Effector memory CD8-positive, alpha-beta T cell (primary cell): ENCODE measurements around the gene PTGR3.

ENCODE experiments used
- ATAC-seq: fragments of 150-1000 bp; cut with Tn5 transposase; replicated peaks from 2 replicates; pipeline ENCODE4 v1.10.0; 2021; ENCODE audit warnings: mild to moderate bottlenecking, moderate library complexity
- DNase-seq, 3 experiments: peaks; one replicate each; pipeline ENCODE4 v3.0.0; 2021
- H3K27ac Mint-ChIP-seq, 2 donors: one replicate each; pipeline ENCODE4 v1.8.0; 2022; ENCODE audit warnings: mild to moderate bottlenecking in 2 of 2, mixed read lengths in 2 of 2, moderate library complexity in 2 of 2
- H3K27me3 Mint-ChIP-seq, 2 donors: one replicate each; pipeline ENCODE4 v1.8.0; 2022; ENCODE audit warnings: mixed read lengths in 2 of 2
- H3K36me3 Mint-ChIP-seq: one replicate; pipeline ENCODE4 v1.8.0; 2022; ENCODE audit warnings: mild to moderate bottlenecking, moderate library complexity, mixed read lengths; ENCODE audit not compliant: insufficient read depth
- H3K4me1 Mint-ChIP-seq, 2 donors: one replicate each; pipeline ENCODE4 v1.8.0; 2022; ENCODE audit warnings: low read depth in 2 of 2, mixed read lengths in 2 of 2
- H3K4me3 Mint-ChIP-seq, 2 donors: one replicate each; pipeline ENCODE4 v1.8.0; 2022; ENCODE audit warnings: mild to moderate bottlenecking in 2 of 2, mixed read lengths in 2 of 2, moderate library complexity in 2 of 2
- H3K9me3 Mint-ChIP-seq, 2 donors: one replicate each; pipeline ENCODE4 v1.8.0; 2022; ENCODE audit warnings: mixed read lengths in 2 of 2

PTGR3 gene

DNA sequence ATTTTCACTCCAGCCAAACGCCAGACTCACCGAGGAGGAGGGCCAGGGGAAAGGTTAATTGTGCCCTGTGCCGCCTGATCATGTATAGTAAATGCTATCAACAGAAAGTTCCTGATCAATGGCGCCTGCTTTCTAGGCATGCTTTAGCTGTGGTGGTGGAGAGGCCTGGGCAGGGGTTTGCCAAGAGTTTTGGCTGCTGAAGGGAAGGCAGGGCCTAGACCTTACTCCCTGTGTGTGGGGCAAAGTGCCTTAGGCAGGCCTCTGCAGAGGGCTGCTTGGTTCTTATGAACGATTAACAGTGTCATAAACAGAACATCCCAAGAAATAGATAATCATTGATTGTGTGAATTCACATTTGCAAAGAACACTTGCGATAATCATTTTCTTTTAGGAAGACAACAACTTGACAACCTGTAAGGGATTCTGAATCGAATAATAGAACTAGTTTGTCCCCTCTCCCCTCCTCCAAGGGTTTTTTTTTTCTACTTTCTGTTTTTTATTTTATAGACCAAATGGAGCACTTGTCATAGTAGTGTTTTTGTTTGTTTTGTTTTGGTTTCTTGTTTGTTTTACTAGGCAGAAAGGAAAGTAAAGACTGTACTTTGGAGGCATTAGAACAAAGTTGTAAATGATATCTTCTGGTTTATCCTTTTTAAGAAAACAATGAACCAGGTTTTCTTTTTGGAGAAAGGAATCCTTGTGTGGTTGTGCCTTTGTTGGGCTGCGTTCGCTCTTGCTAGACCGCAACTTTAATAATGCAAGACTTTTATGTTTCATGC, 8.2 kb upstream of the PTGR3 start:
- Mint-ChIP-seq H3K4me1 (peaks cover 46 to 82% of the 10 kb centered on the region in 2 donors), H3K4me3 (peak overlapping the region; percentile 56 to 59), H3K36me3 (peaks cover 7% of the 10 kb centered on the region), H3K9me3 (no peaks in the 10 kb centered on the region), H3K27me3 (no peaks in the 10 kb centered on the region), H3K27ac (peak overlapping the region; percentile 95)
- ATAC-seq (peak; percentile 4), DNase-seq (no peak)

DNA sequence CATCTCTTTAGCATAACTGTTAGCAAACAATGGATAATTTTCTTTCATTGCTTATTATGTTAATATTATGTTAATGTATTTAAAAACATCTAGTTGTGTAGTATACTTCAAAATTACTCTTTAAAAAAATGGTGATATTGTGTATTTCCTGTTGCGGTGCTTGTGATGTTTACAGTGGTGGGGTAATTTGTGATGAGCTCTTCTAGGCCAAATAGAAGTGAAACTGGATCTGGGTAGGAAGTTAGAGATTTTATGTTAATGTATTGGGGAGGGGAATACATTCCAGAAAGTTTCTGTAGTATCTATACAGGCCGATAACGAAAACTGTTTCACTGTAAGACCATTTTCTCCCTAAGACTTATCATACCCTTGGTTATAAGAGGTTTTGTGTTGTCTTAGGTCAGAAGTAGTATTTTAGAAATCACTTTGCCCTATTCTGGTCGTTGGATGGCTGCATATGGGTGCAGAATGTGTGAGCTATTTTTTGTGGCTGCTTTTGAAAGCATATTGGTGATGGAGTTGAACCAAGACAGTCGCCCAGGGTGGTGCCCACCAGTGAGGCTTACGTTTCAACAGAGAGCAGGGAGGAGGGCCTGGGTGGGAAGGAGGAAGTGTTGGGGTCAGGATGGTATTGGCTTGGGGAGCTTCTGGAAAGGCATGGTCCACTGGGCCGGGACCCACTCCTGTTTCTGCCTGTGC, 7.4 kb upstream of the PTGR3 start:
- ATAC-seq (peak; percentile 84), DNase-seq (peak in 1 of 3 experiments; percentile 29)
- peak overlapping the region; percentile 95 for H3K27ac Mint-ChIP-seq
- H3K4me3 Mint-ChIP-seq, result peak overlapping the region; percentile 56 to 59
- no peaks in the 10 kb centered on the region for H3K9me3 Mint-ChIP-seq
- peaks cover 43 to 75% of the 10 kb centered on the region in 2 donors for H3K4me1 Mint-ChIP-seq
- H3K27me3 Mint-ChIP-seq, result no peaks in the 10 kb centered on the region
- H3K36me3 Mint-ChIP-seq, result peaks cover 7% of the 10 kb centered on the region

DNA sequence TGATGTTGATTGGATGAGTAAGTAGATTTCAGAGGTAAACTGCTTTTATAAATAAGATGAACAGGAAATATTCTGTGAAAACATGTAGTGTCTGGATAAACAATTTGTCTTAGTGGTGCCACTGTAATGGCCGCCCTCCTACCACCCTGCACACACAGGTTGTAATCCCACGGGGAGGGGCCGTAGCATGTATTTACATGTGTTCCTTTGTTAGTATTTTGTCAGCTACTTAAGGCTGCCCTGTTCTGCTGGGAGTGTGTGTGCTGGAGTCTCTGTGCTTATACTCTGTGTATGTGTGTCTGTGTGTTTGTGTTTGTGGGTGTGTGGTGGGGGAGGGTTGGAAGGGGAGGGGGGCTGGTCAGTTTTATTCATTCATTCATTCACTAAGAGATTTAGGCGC, 6.7 kb upstream of the PTGR3 start:
- ATAC-seq (no peak), DNase-seq (no peak)
- Mint-ChIP-seq H3K4me1 (peaks cover 42 to 77% of the 10 kb centered on the region in 2 donors), H3K27ac (peak overlapping the region; percentile 95), H3K27me3 (no peaks in the 10 kb centered on the region), H3K9me3 (no peaks in the 10 kb centered on the region), H3K36me3 (peaks cover 13% of the 10 kb centered on the region), H3K4me3 (peak overlapping the region; percentile 55 to 56)

GRCh38 chr18:75214766-75215510, 6.0 kb upstream of the PTGR3 start:
- DNase-seq (no peak), ATAC-seq (no peak)
- Mint-ChIP-seq H3K27me3 (no peaks in the 10 kb centered on the region), H3K27ac (peak overlapping the region; percentile 95), H3K4me1 (peaks cover 45 to 79% of the 10 kb centered on the region in 2 donors), H3K9me3 (no peaks in the 10 kb centered on the region), H3K4me3 (peak overlapping the region; percentile 55 to 56), H3K36me3 (peaks cover 18% of the 10 kb centered on the region)

- H3K9me3 Mint-ChIP-seq, result no peaks in the 10 kb centered on the region
- H3K27me3 Mint-ChIP-seq, result no peaks in the 10 kb centered on the region
- peaks cover 45 to 77% of the 10 kb centered on the region in 2 donors for H3K4me1 Mint-ChIP-seq
- ATAC-seq (no peak), DNase-seq (no peak)
- peak overlapping the region in 1 of 2 donors; percentile 95 for H3K27ac Mint-ChIP-seq
- peaks cover 22% of the 10 kb centered on the region for H3K36me3 Mint-ChIP-seq
- peak overlapping the region in 1 of 2 donors; percentile 85 for H3K4me3 Mint-ChIP-seq
Observed at GRCh38 chr18:75214332-75214690, 5.4 kb upstream of the PTGR3 start.

DNA sequence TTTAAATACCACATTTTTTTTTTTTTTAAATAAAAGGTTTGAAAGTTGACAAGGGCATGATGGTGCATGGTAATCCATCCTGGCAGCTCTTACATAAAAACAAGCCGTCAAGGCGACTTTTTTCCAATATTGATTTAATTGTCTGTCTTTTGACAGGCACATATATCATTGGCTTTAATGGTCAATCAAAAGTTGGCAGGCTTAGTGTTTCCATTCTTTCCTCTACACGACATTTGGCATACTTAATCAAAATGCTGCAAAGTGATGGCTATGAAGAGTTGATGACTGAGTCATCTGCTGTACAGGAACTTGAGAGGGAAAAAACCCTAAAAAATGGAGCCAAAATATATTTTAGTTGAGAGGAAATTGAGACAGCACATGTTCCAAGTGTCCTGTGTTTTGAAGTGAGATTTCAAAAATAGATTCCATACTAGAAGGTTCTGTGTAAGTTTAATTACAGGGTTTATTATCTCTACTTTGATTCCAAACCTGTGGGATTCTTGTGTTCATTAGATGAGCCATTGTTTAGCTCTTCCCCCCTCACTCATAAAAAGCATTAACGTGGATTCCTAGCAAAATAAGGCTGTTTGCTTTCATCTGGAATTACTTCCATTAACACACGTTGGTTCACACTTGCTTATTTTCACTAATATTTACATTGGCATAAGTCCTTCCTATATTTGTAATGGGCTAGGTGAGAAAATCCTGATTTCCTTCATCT, 4.8 kb upstream of the PTGR3 start:
- H3K27me3 Mint-ChIP-seq, result no peaks in the 10 kb centered on the region
- H3K4me3 Mint-ChIP-seq, result peak overlapping the region in 1 of 2 donors; percentile 85
- H3K9me3 Mint-ChIP-seq, result no peaks in the 10 kb centered on the region
- H3K27ac Mint-ChIP-seq, result peak overlapping the region in 1 of 2 donors; percentile 95
- H3K36me3 Mint-ChIP-seq, result peaks cover 25% of the 10 kb centered on the region
- ATAC-seq (no peak), DNase-seq (no peak)
- peaks cover 45 to 73% of the 10 kb centered on the region in 2 donors for H3K4me1 Mint-ChIP-seq

GRCh38 chr18:75212751-75213090, 3.8 kb upstream of the PTGR3 start:
- Mint-ChIP-seq H3K4me1 (peaks cover 47 to 68% of the 10 kb centered on the region in 2 donors), H3K27me3 (no peaks in the 10 kb centered on the region), H3K27ac (peak overlapping the region; percentile 78 to 80), H3K4me3 (peak overlapping the region; percentile 82 to 85), H3K9me3 (no peaks in the 10 kb centered on the region), H3K36me3 (peaks cover 34% of the 10 kb centered on the region)
- DNase-seq (no peak), ATAC-seq (no peak)

- ATAC-seq, result no peak
- H3K36me3 Mint-ChIP-seq, result peaks cover 36% of the 10 kb centered on the region
Observed at GRCh38 chr18:75211953-75212750, 3.2 kb upstream of the PTGR3 start.

DNA sequence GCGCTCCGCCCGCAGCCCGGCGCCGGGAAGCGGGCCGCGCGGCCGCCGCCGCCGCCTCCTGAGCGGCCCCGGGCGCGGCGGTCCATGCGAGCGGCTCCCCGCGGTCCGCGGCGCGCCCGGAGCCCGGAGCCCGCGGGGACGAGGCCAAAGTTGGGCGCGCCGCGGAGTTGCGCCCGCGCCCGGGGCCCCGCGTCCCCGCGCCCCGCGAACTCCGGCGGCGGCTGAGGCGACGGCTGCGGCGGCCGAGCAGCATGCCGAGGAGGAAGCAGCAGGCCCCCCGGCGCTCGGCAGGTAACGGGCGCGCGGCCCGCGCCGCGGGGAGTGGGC, 2.6 kb upstream of the PTGR3 start:
- Mint-ChIP-seq H3K4me1 (peaks cover 46 to 68% of the 10 kb centered on the region in 2 donors), H3K27me3 (no peaks in the 10 kb centered on the region), H3K9me3 (no peaks in the 10 kb centered on the region), H3K4me3 (peak overlapping the region; percentile 82 to 85), H3K27ac (peak overlapping the region; percentile 98 to 99), H3K36me3 (peaks cover 33% of the 10 kb centered on the region)
- ATAC-seq (no peak), DNase-seq (no peak)

More at GRCh38 chr18:75211953-75212750, 3.2 kb upstream of the PTGR3 start:
- H3K4me1 Mint-ChIP-seq, result peaks cover 48 to 68% of the 10 kb centered on the region in 2 donors
- no peaks in the 10 kb centered on the region for H3K9me3 Mint-ChIP-seq
- no peaks in the 10 kb centered on the region for H3K27me3 Mint-ChIP-seq
- peak overlapping the region; percentile 82 to 85 for H3K4me3 Mint-ChIP-seq
- peak overlapping the region; percentile 78 to 80 for H3K27ac Mint-ChIP-seq
- DNase-seq, result no peak

- Mint-ChIP-seq H3K36me3 (peaks cover 32% of the 10 kb centered on the region), H3K4me3 (peak overlapping the region; percentile 100)
- peak in 2 of 3 experiments; percentile 25 to 40 for DNase-seq
Observed at GRCh38 chr18:75211002-75211621, 2.2 kb upstream of the PTGR3 start.

DNA sequence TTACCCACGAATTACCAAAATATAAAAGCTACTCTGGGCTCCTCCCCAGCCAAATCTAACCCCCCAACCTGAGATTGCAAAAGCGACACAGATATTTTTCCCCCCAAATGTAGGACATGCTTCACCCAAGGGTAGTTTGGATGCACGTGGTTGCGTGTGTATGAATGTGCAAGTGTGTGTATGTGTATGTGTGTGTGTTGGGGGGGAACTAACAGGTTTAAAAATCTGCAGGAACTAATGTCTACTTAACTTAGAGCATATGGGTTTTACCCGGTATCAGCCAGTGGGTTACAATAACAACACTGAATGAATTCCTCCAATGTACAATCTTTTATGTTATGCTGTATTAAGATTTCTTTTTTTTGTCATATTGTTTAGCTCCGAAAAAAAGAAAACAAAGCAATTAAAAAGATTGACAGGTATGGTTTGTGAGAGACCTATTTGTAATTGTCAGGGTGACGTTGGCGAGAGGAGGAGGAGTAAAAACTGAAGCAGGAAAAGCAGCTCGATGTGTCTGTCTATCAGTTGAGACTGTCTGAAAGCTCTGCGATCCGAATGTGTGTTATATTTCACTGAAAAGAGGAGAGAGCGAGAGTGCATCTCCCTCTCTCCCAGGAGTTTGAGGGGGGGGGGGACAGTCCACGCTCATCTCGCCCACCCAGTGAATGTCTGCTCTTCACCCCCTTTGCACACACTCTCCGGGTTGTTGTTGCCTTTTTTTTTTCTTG, 1.5 kb upstream of the PTGR3 start, which contains the start of gene TSHZ1:
Gene TSHZ1 (plus strand): TSS at position 524 of the 728 bp plus-strand sequence. CDS start 1,080 bp downstream, outside the sequence.
- ATAC-seq (peak; percentile 52), DNase-seq (peak; percentile 58 to 65 (median 59))
- H3K27ac Mint-ChIP-seq, result peak within 1 kb of the TSS; percentile 98 to 99
- no peaks in the 10 kb centered on the region for H3K27me3 Mint-ChIP-seq
- H3K36me3 Mint-ChIP-seq, result peaks cover 31% of the 10 kb centered on the region
- peak within 1 kb of the TSS; percentile 100 for H3K4me3 Mint-ChIP-seq
- H3K4me1 Mint-ChIP-seq, result peaks cover 47 to 71% of the 10 kb centered on the region in 2 donors
- no peaks in the 10 kb centered on the region for H3K9me3 Mint-ChIP-seq

More at GRCh38 chr18:75211002-75211621, 2.2 kb upstream of the PTGR3 start:
- peak; percentile 6 for ATAC-seq
- Mint-ChIP-seq H3K9me3 (no peaks in the 10 kb centered on the region), H3K27me3 (no peaks in the 10 kb centered on the region), H3K27ac (peak overlapping the region; percentile 98 to 99), H3K4me1 (peaks cover 46 to 68% of the 10 kb centered on the region in 2 donors)
